Tibial artery (tissue), 4 donors: ENCODE results near the gene HS6ST1.

Source experiments
- DNase-seq, 2 donors: peaks; one replicate each; pipeline ENCODE4 v3.0.0-alpha.2; 2019
- H3K27ac ChIP-seq, 2 donors: fragments of 200-600 bp; sonication (generic) in 1 of 2; 1 replicate in 1 of 2; 2 replicates in 1 of 2; pipeline ENCODE4 v1.5.1; 2018 to 2019; ENCODE audit warnings: mild to moderate bottlenecking in 1 of 2
- H3K27me3 ChIP-seq, 2 donors: fragments of 200-600 bp; sonication (generic) in 1 of 2; one replicate each; pipeline versions ENCODE4 v1.5.1 to v1.6.0; 2016 to 2019
- H3K36me3 ChIP-seq, 3 donors: fragments of 200-600 bp; sonication (generic) in 2 of 3; one replicate each; pipeline ENCODE4 v1.5.1; 2016 to 2019; ENCODE audit warnings: mild to moderate bottlenecking in 2 of 3
- H3K4me1 ChIP-seq, 4 donors: fragments of 200-600 bp; sonication (generic) in 2 of 4; 1 replicate in 3 of 4; 2 replicates in 1 of 4; pipeline ENCODE4 v1.5.1; 2016 to 2019
- H3K4me3 ChIP-seq, 2 donors: fragments of 200-600 bp; sonication (generic) in 1 of 2; 1 replicate in 1 of 2; 2 replicates in 1 of 2; pipeline ENCODE4 v1.5.1; 2018 to 2019; ENCODE audit warnings: mild to moderate bottlenecking in 2 of 2
- H3K9me3 ChIP-seq, 3 donors: fragments of 200-600 bp; sonication (generic) in 1 of 3; one replicate each; pipeline ENCODE4 v1.5.1; 2016 to 2019
- intact Hi-C: fragments of 100-400 bp; cut with DNase I; formaldehyde crosslinking; loops from one replicate; pipeline ENCODE4 v1.15.0; 2023; ENCODE audit warnings: low total_unique reads
- TF ChIP-seq, protein P1 (sequence below), 2 experiments: fragments of 200-600 bp in 1 of 2; fragments of 450-650 bp in 1 of 2; IDR thresholded peaks; one replicate each; pipeline ENCODE4 v1.5.1; 2017 to 2019; ENCODE audit warnings: antibody characterized with exemption in 2 of 2, mild to moderate bottlenecking in 1 of 2, moderate library complexity in 1 of 2

The HS6ST1 gene

DNA sequence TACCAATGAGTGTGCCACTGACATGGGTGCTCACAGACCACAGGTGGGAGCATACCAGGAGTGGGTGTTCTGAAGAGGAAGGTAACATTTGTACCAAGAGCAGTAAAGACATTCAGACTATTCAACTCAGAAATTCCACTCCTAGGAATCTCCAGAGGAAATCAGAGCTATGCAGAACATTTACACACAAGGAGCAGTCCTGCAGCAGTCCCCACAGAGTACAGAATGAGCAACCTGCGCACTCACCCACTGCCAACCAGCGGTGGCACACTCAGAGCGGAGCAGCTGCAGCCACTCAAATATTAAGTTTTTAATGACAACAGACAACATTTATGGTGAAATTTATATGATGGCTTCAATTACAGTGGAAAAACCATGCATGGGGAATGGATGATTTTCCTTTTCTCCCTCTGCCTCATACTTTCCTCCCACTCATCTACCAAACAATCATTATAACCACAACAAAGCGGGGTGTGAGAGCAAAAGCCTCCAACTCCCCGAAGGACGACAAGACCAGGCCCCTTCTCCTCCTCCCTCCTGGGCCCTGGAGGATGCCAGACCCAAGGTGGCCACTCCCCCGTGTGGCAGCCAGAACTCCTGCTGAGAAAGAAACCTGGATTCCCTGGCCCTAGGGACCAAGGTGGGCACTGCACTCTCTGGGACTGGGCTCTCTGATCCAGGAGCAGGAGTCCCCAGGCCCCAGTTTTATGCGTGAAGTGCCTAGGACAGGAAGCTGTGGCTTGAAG is 5.4 kb downstream of the HS6ST1 start:
- Histone ChIP-seq H3K36me3 (peaks cover 0 to 7% (median 0%) of the 10 kb centered on the region in 3 donors), H3K4me3 (no peak overlapping the region), H3K9me3 (no peaks in the 10 kb centered on the region), H3K27ac (no peak overlapping the region), H3K27me3 (no peaks in the 10 kb centered on the region), H3K4me1 (peaks cover 0 to 75% (median 33%) of the 10 kb centered on the region in 4 donors)
- intact Hi-C loops = no loop called here
- TF ChIP-seq, protein P1, sequence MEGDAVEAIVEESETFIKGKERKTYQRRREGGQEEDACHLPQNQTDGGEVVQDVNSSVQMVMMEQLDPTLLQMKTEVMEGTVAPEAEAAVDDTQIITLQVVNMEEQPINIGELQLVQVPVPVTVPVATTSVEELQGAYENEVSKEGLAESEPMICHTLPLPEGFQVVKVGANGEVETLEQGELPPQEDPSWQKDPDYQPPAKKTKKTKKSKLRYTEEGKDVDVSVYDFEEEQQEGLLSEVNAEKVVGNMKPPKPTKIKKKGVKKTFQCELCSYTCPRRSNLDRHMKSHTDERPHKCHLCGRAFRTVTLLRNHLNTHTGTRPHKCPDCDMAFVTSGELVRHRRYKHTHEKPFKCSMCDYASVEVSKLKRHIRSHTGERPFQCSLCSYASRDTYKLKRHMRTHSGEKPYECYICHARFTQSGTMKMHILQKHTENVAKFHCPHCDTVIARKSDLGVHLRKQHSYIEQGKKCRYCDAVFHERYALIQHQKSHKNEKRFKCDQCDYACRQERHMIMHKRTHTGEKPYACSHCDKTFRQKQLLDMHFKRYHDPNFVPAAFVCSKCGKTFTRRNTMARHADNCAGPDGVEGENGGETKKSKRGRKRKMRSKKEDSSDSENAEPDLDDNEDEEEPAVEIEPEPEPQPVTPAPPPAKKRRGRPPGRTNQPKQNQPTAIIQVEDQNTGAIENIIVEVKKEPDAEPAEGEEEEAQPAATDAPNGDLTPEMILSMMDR (IDR thresholded peaks at IDR 0.05) = no peak
- peak in 1 of 2 donors; percentile 59 for DNase-seq

DNA sequence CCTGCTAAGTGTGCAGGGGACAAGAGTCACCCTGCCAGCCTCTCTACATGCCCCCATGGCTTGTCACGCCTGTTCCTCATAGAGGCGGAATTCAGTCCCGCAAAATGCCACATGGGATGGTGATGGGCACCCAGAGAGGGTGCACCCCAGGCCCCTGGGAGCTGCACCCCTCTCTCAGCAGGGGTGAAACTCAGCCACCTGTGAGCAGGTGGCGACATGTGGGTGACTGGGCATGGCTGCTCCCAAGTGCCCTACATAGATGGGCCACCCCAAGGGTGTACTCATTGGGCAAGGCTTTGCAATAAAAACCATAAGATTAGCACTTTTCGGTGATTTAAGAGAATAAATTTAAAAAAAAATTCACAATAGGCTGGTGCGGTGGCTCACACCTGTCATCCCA is 6.3 kb downstream of the HS6ST1 start:
- Histone ChIP-seq H3K27me3 (no peaks in the 10 kb centered on the region), H3K4me1 (peaks cover 0 to 76% (median 30%) of the 10 kb centered on the region in 4 donors), H3K4me3 (no peak overlapping the region), H3K9me3 (no peaks in the 10 kb centered on the region), H3K27ac (no peak overlapping the region), H3K36me3 (peaks cover 0 to 7% (median 0%) of the 10 kb centered on the region in 3 donors)
- intact Hi-C loops = no loop called here
- no peak for DNase-seq
- TF ChIP-seq, protein P1 (IDR thresholded peaks at IDR 0.05) = no peak

DNA sequence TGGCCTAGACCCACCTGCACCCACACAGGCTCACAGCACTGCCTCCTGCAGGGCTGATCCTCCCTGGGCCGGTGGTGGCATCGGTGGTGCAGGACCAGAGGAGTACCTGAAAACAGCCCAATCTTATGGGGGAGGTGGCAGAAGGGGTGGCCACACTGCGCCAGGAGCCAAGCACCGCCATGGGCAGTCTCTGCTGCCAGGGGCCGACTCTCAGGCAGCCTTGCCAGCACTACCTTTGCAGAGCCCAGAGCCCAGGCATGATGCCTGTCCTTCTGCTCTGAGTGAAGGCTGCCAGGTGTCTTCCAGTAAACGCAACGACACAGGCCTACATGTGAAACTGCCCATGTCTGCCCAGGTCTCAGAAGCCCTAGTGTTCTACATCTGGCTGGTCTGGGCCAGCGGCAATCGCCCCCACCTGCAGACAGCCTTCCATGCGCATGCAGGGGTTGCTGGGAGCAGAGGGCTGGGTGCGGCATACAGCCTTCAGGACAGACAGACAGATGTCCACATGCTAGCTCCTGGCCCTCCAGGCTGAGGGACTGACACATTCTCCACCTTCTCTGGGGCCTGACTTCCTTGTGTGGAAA is 6.8 kb downstream of the HS6ST1 start:
- Histone ChIP-seq H3K27me3 (no peaks in the 10 kb centered on the region), H3K4me3 (no peak overlapping the region), H3K4me1 (peaks cover 0 to 76% (median 27%) of the 10 kb centered on the region in 4 donors), H3K36me3 (peaks cover 0 to 7% (median 0%) of the 10 kb centered on the region in 3 donors), H3K9me3 (no peaks in the 10 kb centered on the region), H3K27ac (no peak overlapping the region)
- intact Hi-C loops = no loop called here
- TF ChIP-seq, protein P1 (IDR thresholded peaks at IDR 0.05) = no peak
- DNase-seq = peak; percentile 16 to 48

DNA sequence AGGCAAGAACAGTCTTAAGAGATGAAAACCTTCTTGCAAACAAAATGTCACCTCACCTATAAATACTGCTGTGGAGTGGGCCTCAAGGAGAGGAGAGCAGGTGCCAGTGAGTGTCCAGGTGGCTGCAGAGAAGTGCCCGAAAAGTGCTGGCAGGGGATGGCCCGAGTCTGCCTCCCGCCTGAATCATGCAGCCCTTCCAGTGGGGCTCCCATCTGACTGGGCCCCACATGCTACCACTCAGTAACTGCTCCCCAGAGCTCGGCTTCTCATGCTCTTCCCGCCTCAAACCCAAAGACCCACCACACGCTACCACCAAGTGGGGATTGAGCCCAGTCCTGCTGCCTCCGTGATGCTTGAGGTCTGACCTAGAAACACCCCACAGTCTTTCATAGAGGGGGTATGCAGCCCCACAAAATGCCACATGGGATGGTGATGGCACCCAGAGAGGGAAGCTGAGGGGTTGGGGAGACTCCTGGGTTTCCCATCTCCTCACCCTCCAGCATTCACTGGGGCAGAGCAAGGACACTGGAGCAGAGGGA is 7.4 kb downstream of the HS6ST1 start:
- Histone ChIP-seq H3K4me1 (peaks cover under 1 to 76% (median 27%) of the 10 kb centered on the region in 4 donors), H3K36me3 (peaks cover 0 to 7% (median 0%) of the 10 kb centered on the region in 3 donors), H3K4me3 (no peak overlapping the region), H3K27me3 (no peaks in the 10 kb centered on the region), H3K9me3 (no peaks in the 10 kb centered on the region), H3K27ac (no peak overlapping the region)
- peak in 1 of 2 donors; percentile 23 for DNase-seq
- TF ChIP-seq, protein P1 (IDR thresholded peaks at IDR 0.05) = no peak
- intact Hi-C loops = no loop called here

DNA sequence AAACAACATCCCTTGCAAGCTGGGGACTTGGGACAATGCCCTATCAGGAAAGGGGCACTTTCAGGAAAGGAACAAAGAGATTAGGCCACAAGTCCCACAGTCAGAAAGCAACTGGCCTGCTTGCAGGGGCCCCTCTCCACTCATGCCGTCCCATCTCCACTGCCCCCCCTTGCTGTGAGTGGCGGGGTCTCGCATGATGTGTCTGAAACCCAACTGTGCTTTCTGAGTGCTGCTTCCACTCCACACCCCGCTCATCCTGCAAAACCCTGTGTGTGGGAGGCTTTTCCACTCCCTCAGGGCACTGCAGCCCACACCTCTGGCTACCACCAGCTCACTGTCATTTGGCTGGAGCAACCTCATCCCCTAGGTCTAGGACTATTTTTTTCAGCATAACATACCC is 7.9 kb downstream of the HS6ST1 start:
- no peak overlapping the region for H3K27ac ChIP-seq
- no peaks in the 10 kb centered on the region for H3K9me3 ChIP-seq
- peaks cover 6 to 76% (median 27%) of the 10 kb centered on the region in 4 donors for H3K4me1 ChIP-seq
- intact Hi-C loops = no loop called here
- no peak overlapping the region for H3K4me3 ChIP-seq
- H3K27me3 ChIP-seq = no peaks in the 10 kb centered on the region
- peaks cover 0 to 7% (median 0%) of the 10 kb centered on the region in 3 donors for H3K36me3 ChIP-seq
- TF ChIP-seq, protein P1 (IDR thresholded peaks at IDR 0.05) = no peak
- peak; percentile 14 to 60 for DNase-seq
